H1 (cell line): ENCODE measurements around the gene RNF39. TPM values are rescaled to one million over a fixed set of nuclear protein-coding genes. Genes with fewer than 3 reads are reported as not detected.

ENCODE experiments used
- CTCF ChIA-PET: fragments of 300-600 bp; sonication (Branson Sonifier 250); formaldehyde crosslinking; loops from one replicate; lab custom pipeline; 2021; ENCODE audit not compliant: partially characterized antibody; lab: Charles Lee
- POLR2A ChIA-PET: fragments of 300-600 bp; sonication (Branson Sonifier 250); formaldehyde crosslinking; loops from one replicate; lab custom pipeline; 2021; ENCODE audit warnings: inconsistent platforms; ENCODE audit not compliant: partially characterized antibody; lab: Charles Lee
- DNase-seq, 2 experiments: peaks; one replicate each; pipeline versions ENCODE4 v3.0.0 to v3.0.0-alpha.2; 2010 to 2022; ENCODE audit warnings: low spot score in 2 of 2, low read depth in 1 of 2, mixed read lengths in 1 of 2
- FAIRE-seq: peaks from 2 replicates; lab custom pipeline; 2011; peaks lifted over from hg19 to GRCh38; lab: Jason Lieb, UNC
- H2AFZ ChIP-seq: 2 replicates; pipeline ENCODE4 v1.8.1; 2012; ENCODE audit warnings: low read length, inconsistent platforms
- H2AK5ac ChIP-seq: 2 replicates; pipeline ENCODE4 v1.6.1; 2013; ENCODE audit warnings: low read depth, low read length
- H2BK120ac ChIP-seq: replicated peaks from 2 replicates; pipeline ENCODE3; 2013; ENCODE audit warnings: low read depth, low read length, inconsistent platforms
- H2BK12ac ChIP-seq: 2 replicates; pipeline ENCODE4 v1.6.1; 2013; ENCODE audit warnings: low read depth, low read length
- H2BK15ac ChIP-seq: 2 replicates; pipeline ENCODE4 v1.6.1; 2013; ENCODE audit warnings: low read length
- H2BK20ac ChIP-seq: 2 replicates; pipeline ENCODE4 v1.6.1; 2013; ENCODE audit warnings: low read length
- H2BK5ac ChIP-seq: 2 replicates; pipeline ENCODE4 v1.6.1; 2013; ENCODE audit warnings: low read depth, low read length
- H3K14ac ChIP-seq: 2 replicates; pipeline ENCODE4 v1.6.1; 2013; ENCODE audit warnings: inconsistent platforms; ENCODE audit not compliant: insufficient read length
- H3K18ac ChIP-seq: 2 replicates; pipeline ENCODE4 v1.6.1; 2013; ENCODE audit warnings: low read length; ENCODE audit errors: extremely low read depth
- H3K23ac ChIP-seq: 2 replicates; pipeline ENCODE4 v1.6.1; 2013; ENCODE audit warnings: inconsistent platforms; ENCODE audit not compliant: insufficient read length
- H3K23me2 ChIP-seq: 2 replicates; pipeline ENCODE4 v1.6.1; 2013; ENCODE audit warnings: low read depth, low read length
- H3K27ac ChIP-seq: 2 replicates; pipeline ENCODE4 v1.6.1; 2011; ENCODE audit warnings: low read depth, low read length, inconsistent platforms
- H3K27me3 ChIP-seq, 4 experiments: replicated peaks in 1 of 4; 1 replicate in 1 of 4; 2 replicates in 3 of 4; pipeline versions ENCODE4 v1.6.1 to v1.8.1; 2011 to 2013; ENCODE audit warnings: low read length in 3 of 4, mild to moderate bottlenecking in 3 of 4, inconsistent platforms in 2 of 4, mixed read lengths in 2 of 4, moderate library complexity in 1 of 4; ENCODE audit not compliant: control insufficient read depth in 3 of 4, insufficient read depth in 3 of 4; ENCODE audit errors: extremely low read depth in 1 of 4
- H3K36me3 ChIP-seq, 4 experiments: 2 replicates each; pipeline versions ENCODE4 v1.6.1 to v1.8.1; 2011 to 2013; ENCODE audit warnings: mild to moderate bottlenecking in 4 of 4, low read length in 3 of 4, moderate library complexity in 2 of 4, control low read depth in 1 of 4, inconsistent platforms in 1 of 4; ENCODE audit not compliant: insufficient read depth in 4 of 4, control insufficient read depth in 2 of 4
- H3K4ac ChIP-seq: replicated peaks from 2 replicates; pipeline ENCODE3; 2013; ENCODE audit warnings: low read length, low read depth, mixed read lengths, inconsistent platforms; ENCODE audit not compliant: insufficient read length
- H3K4me1 ChIP-seq, 4 experiments: replicated peaks in 1 of 4; 1 replicate in 1 of 4; 2 replicates in 3 of 4; pipeline versions ENCODE4 v1.6.1 to v1.8.1; 2011 to 2013; ENCODE audit warnings: low read length in 3 of 4, inconsistent platforms in 2 of 4, mixed read lengths in 1 of 4; ENCODE audit not compliant: insufficient read depth in 4 of 4, control insufficient read depth in 3 of 4
- H3K4me2 ChIP-seq, 2 experiments: 2 replicates each; pipeline versions ENCODE4 v1.6.1 to v1.8.1; 2011 to 2013; ENCODE audit warnings: low read depth in 2 of 2, low read length in 2 of 2, control low read depth in 1 of 2, inconsistent platforms in 1 of 2, mild to moderate bottlenecking in 1 of 2; ENCODE audit not compliant: insufficient read depth in 1 of 2
- H3K4me3 ChIP-seq, 4 experiments: fragments of 200-600, 300-600 bp in 1 of 4; sonication (generic), shearing (Covaris generic), sonication (Bioruptor Twin) in 1 of 4; 2 replicates each; pipeline versions ENCODE4 v1.5.1 to v1.8.1; 2011 to 2016; ENCODE audit warnings: low read length in 4 of 4, low read depth in 3 of 4, control low read depth in 2 of 4, inconsistent platforms in 2 of 4, mild to moderate bottlenecking in 2 of 4, mixed read lengths in 1 of 4, moderate library complexity in 1 of 4; ENCODE audit not compliant: insufficient read depth in 2 of 4; ENCODE audit errors: extremely low read depth in 1 of 4
- H3K56ac ChIP-seq: replicated peaks from 2 replicates; pipeline ENCODE3; 2013; ENCODE audit warnings: low read depth, mild to moderate bottlenecking, mixed read lengths, low read length, inconsistent platforms; ENCODE audit not compliant: insufficient read length
- H3K79me1 ChIP-seq: 2 replicates; pipeline ENCODE4 v1.6.1; 2013; ENCODE audit warnings: low read depth, low read length, control low read depth
- H3K79me2 ChIP-seq, 2 experiments: 2 replicates each; pipeline versions ENCODE4 v1.6.1 to v1.8.1; 2012 to 2013; ENCODE audit warnings: low read length in 2 of 2, mild to moderate bottlenecking in 2 of 2, inconsistent platforms in 1 of 2; ENCODE audit not compliant: insufficient read depth in 2 of 2, control insufficient read depth in 1 of 2
- H3K9ac ChIP-seq, 4 experiments: replicated peaks in 1 of 4; 1 replicate in 1 of 4; 2 replicates in 3 of 4; pipeline versions ENCODE4 v1.6.1 to v1.8.1; 2011 to 2013; ENCODE audit warnings: low read depth in 3 of 4, low read length in 3 of 4, control low read depth in 2 of 4, mild to moderate bottlenecking in 2 of 4, moderate library complexity in 2 of 4, inconsistent platforms in 1 of 4; ENCODE audit errors: extremely low read depth in 1 of 4
- H3K9me3 ChIP-seq, 2 experiments: 2 replicates each; pipeline versions ENCODE4 v1.6.1 to v1.8.1; 2012 to 2013; ENCODE audit warnings: mild to moderate bottlenecking in 2 of 2, moderate library complexity in 2 of 2, control low read depth in 1 of 2, inconsistent platforms in 1 of 2, low read depth in 1 of 2, low read length in 1 of 2, mixed read lengths in 1 of 2; ENCODE audit not compliant: insufficient read depth in 2 of 2
- H4K20me1 ChIP-seq, 2 experiments: replicated peaks in 1 of 2; 2 replicates each; pipeline versions ENCODE3 to v1.8.1; 2011 to 2013; ENCODE audit warnings: inconsistent platforms in 2 of 2, low read length in 2 of 2, mild to moderate bottlenecking in 1 of 2; ENCODE audit not compliant: insufficient read depth in 2 of 2, control insufficient read depth in 1 of 2
- H4K5ac ChIP-seq: 2 replicates; pipeline ENCODE4 v1.6.1; 2013; ENCODE audit warnings: low read length, low read depth, mixed read lengths, inconsistent platforms; ENCODE audit not compliant: insufficient read length
- H4K8ac ChIP-seq: 2 replicates; pipeline ENCODE4 v1.8.0; 2013; ENCODE audit warnings: mild to moderate bottlenecking, moderate library complexity, low read length, inconsistent platforms; ENCODE audit not compliant: insufficient read depth; ENCODE audit errors: extremely low read depth
- H4K91ac ChIP-seq: replicated peaks from 2 replicates; pipeline ENCODE3; 2013; ENCODE audit warnings: low read length, mixed read lengths, inconsistent platforms; ENCODE audit not compliant: insufficient read length
- BACH1 ChIP-seq: IDR thresholded peaks from 2 replicates; pipeline ENCODE4 v1.6.1; 2012; ENCODE audit warnings: low read length, improper control_type of control experiment
- HDAC2 ChIP-seq, 2 experiments: fragments of 300-600 bp in 1 of 2; sonication (generic) in 1 of 2; IDR thresholded peaks; 2 replicates each; pipeline ENCODE4 v1.6.1; 2011 to 2012; ENCODE audit warnings: low read depth in 2 of 2, low read length in 2 of 2, mild to moderate bottlenecking in 2 of 2, moderate library complexity in 2 of 2, borderline replicate concordance in 1 of 2, inconsistent platforms in 1 of 2
- KDM5A ChIP-seq: fragments of 200-600 bp; IDR thresholded peaks from 2 replicates; pipeline ENCODE4 v1.7.1; 2012; ENCODE audit warnings: mild to moderate bottlenecking, low read length, inconsistent platforms, mixed read lengths
- WGBS, 2 experiments: shearing (Covaris generic) in 1 of 2; methylation state at CpG; one replicate each; pipeline versions ENCODE4 v1.1.6 to v1.1.7; 2013 to 2015; ENCODE audit warnings: low lambda C conversion rate in 2 of 2, mixed read lengths in 2 of 2, inconsistent platforms in 1 of 2, low coverage in 1 of 2, missing lambda C conversion rate in 1 of 2; ENCODE audit not compliant: insufficient replicate concordance in 2 of 2, insufficient coverage in 1 of 2, insufficient read length in 1 of 2; ENCODE audit errors: extremely low coverage in 1 of 2, missing lambda C conversion rate in 1 of 2; 5-methylcytosine and 5-hydroxymethylcytosine counted together
- polyA plus RNA-seq, 7 experiments: library from polyadenylated mRNA; depleted of rRNA in 3 of 7; stranded (reverse) in 5 of 7; unstranded in 2 of 7; fragments of >200 nt in 5 of 7; fragments of 200-250 nt in 2 of 7; gene quantifications; 1 replicate in 5 of 7; 2 replicates in 1 of 7; 4 replicates in 1 of 7; pipeline versions ENCODE4 v1.2.1 to v1.2.3, GENCODE V29; 2011 to 2013; ENCODE audit warnings: missing spikeins in 2 of 7, mixed read lengths in 2 of 7
- total RNA-seq: library from RNA; stranded (reverse); fragmentation: NEBNext Ultra II Directional; extraction: Animal tissue kit (Norgen Biotek cat#: 25700); gene quantifications from 2 replicates; pipeline ENCODE4 v1.2.1, GENCODE V29; 2021

RNF39 gene
- total and polyA plus RNA-seq, 2 of the 8 experiments (the other 6 are each of a cell fraction or from before 2014, with no cell fraction given) = 1.4 to 2.3 TPM

DNA sequence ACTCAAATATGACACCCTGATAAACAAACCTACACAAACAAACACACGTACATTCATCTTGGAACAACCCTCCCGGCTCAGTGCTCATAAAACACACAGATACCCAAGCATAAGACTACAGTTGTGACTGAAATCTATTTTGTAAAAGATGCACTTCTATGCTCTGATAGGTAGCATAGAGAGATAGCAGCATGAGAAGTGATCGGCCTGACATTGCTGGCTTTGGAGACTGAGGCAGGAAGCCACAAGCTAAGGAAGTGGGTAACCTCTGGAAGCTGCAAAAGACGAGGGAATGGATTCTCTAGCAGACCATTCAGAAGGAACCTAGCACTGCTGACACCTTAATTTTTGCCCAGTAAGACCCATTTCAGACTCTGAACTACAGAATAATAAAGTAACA, 1.6 kb upstream of the RNF39 start:
- no peaks in the 10 kb centered on the region for H3K36me3 ChIP-seq
- peaks cover 17% of the 10 kb centered on the region for H3K23me2 ChIP-seq
- no peak overlapping the region for H2BK5ac ChIP-seq
- peaks cover 28 to 52% (median 41%) of the 10 kb centered on the region in 4 experiments for H3K27me3 ChIP-seq
- H2BK12ac ChIP-seq = no peak overlapping the region
- POLR2A ChIA-PET = interaction anchor here (1.6 to 2.2 kb wide), 2 partner anchors 16 to 17 kb away, joined by 6 to 12 read pairs; partner anchors contain the start of gene POLR1H
- no peak overlapping the region for H4K8ac ChIP-seq
- no peak overlapping the region for H3K14ac ChIP-seq
- H4K5ac ChIP-seq = no peak overlapping the region
- H4K91ac ChIP-seq = no peak overlapping the region
- H3K9ac ChIP-seq = no peak overlapping the region; a peak in 1 of 7 replicates
- H3K27ac ChIP-seq = no peak overlapping the region
- H3K4me2 ChIP-seq = no peak overlapping the region
- no peak overlapping the region for H3K4ac ChIP-seq
- CTCF ChIA-PET = interaction anchor here (0.6 to 2.2 kb wide), 7 partner anchors 9 to 100 kb away, joined by 3 to 6 read pairs (median 3); no protein-coding TSS in a partner anchor
- H4K20me1 ChIP-seq = no peaks in the 10 kb centered on the region
- no peak overlapping the region for H3K18ac ChIP-seq
- H3K23ac ChIP-seq = no peak overlapping the region
- no peak overlapping the region for H2AFZ ChIP-seq
- no peak overlapping the region for H2BK15ac ChIP-seq
- no peak overlapping the region for H3K4me3 ChIP-seq
- no peaks in the 10 kb centered on the region for H3K79me2 ChIP-seq
- FAIRE-seq = no peak
- DNase-seq = no peak
- no peak overlapping the region for H2AK5ac ChIP-seq
- H2BK120ac ChIP-seq = no peak overlapping the region
- H3K4me1 ChIP-seq = peaks cover 6 to 20% (median 11%) of the 10 kb centered on the region in 4 experiments; a peak in 6 of 7 replicates
- no peaks in the 10 kb centered on the region for H3K79me1 ChIP-seq
- no peaks in the 10 kb centered on the region for H3K9me3 ChIP-seq
- WGBS, 2 experiments = 63% methylated on average over 4 of the region's 4 CpGs; no CpG with 5 or more reads in 1 of the 2 experiments
- H2BK20ac ChIP-seq = no peak overlapping the region
- no peak for TF ChIP-seq KDM5A
- TF ChIP-seq HDAC2 (IDR thresholded peaks at IDR 0.05; ENCODE audit: borderline replicate concordance in 1 of 2, low read depth in 2 of 2, low read length in 2 of 2) = no peak
- TF ChIP-seq BACH1 = no peak
- no peak overlapping the region for H3K56ac ChIP-seq
